Measurements from ENCODE around the gene KANSL1.

- TF ChIP-seq EZH2 (IDR thresholded peaks at IDR 0.05): no peak
- no peak for TF ChIP-seq CTCF (IDR thresholded peaks at IDR 0.05)
- no peak for TF ChIP-seq EZH2phosphoT487 (IDR thresholded peaks at IDR 0.05)
Observed at GRCh38 chr17:46135126-46135812, 58.0 kb downstream of the KANSL1 start.
